ENCODE measurements around the gene MAMSTR. TPM values are rescaled to one million over a fixed set of nuclear protein-coding genes. Genes with fewer than 3 reads are reported as not detected.
"Not testable (repeated sequence)": the region's sequence is repeated elsewhere in the genome, so short reads cannot be mapped to it uniquely, and the experiment has no call there.

MAMSTR gene
- total RNA-seq (10 to 100 TPM in 8 of 9 donors, 1 to 10 TPM in 1; 9.4 to 45.9 (median 23.4) TPM), polyA plus RNA-seq (10 to 100 TPM in 2 of 3 donors, 1 to 10 TPM in 1; 8.9 to 57.9 (median 31.9) TPM)
- long read RNA-seq, donor 1, partial matches to known transcripts, result 12 of 15 reads
- long read RNA-seq, donor 1, other reads (novel, unspliced or antisense), result 0 of 15 reads
- long read RNA-seq, donor 2, partial matches to known transcripts, result 13 of 14 reads
- long read RNA-seq, donor 2, other reads (novel, unspliced or antisense), result 0 of 14 reads
- long read RNA-seq, donor 3, partial matches to known transcripts, result 0 of 3 reads
- long read RNA-seq, donor 3, other reads (novel, unspliced or antisense), result 0 of 3 reads
- long read RNA-seq, donor 4, transcript MAMSTR-201 (10 exons, 1,837 nt), result major isoform, 10 of 21 reads
- long read RNA-seq, donor 4, partial matches to known transcripts, result 5 of 21 reads
- long read RNA-seq, donor 4, other reads (novel, unspliced or antisense), result 6 of 21 reads
- long read RNA-seq, donor 5, transcript MAMSTR-201 (10 exons, 1,837 nt), result major isoform, 18 of 75 reads
- long read RNA-seq, donor 5, partial matches to known transcripts, result 21 of 75 reads
- long read RNA-seq, donor 5, other reads (novel, unspliced or antisense), result 36 of 75 reads
- long read RNA-seq, donor 6, partial matches to known transcripts, result 1 of 16 reads
- long read RNA-seq, donor 6, other reads (novel, unspliced or antisense), result 12 of 16 reads
- long read RNA-seq, donor 7, partial matches to known transcripts, result 0 of 1 reads
- long read RNA-seq, donor 7, other reads (novel, unspliced or antisense), result 0 of 1 reads
- long read RNA-seq, donor 8, partial matches to known transcripts, result 0 of 4 reads
- long read RNA-seq, donor 8, other reads (novel, unspliced or antisense), result 0 of 4 reads
- long read RNA-seq, donor 9, transcript MAMSTR-201 (10 exons, 1,837 nt), result major isoform, 5 of 6 reads
- long read RNA-seq, donor 9, partial matches to known transcripts, result 0 of 6 reads
- long read RNA-seq, donor 9, other reads (novel, unspliced or antisense), result 0 of 6 reads
- long read RNA-seq, donor 10, partial matches to known transcripts, result 0 of 2 reads
- long read RNA-seq, donor 10, other reads (novel, unspliced or antisense), result 0 of 2 reads

- peak; percentile 55 to 78 (median 71) for DNase-seq
- Histone ChIP-seq H3K36me3 (replicated peaks in 1 of 2) (no peaks in the 10 kb centered on the region), H3K4me1 (replicated peaks in 1 of 2) (peaks cover 33 to 53% of the 10 kb centered on the region in 2 donors), H3K27ac (peak within 1 kb of the TSS; percentile 63 to 94 (median 90)), H3K9me3 (replicated peaks in 1 of 3) (no peaks in the 10 kb centered on the region), H3K27me3 (no peaks in the 10 kb centered on the region), H3K4me3 (peak within 1 kb of the TSS in 2 of 4 donors; percentile 37 to 65)
- TF ChIP-seq CTCF (IDR thresholded peaks at IDR 0.05), result no peak
- peak in 1 of 2 donors; percentile 51 for TF ChIP-seq POLR2A (IDR thresholded peaks at IDR 0.05)
- intact Hi-C loops (cut with DNase I), result no loop called here
- WGBS, 4 donors, result 36 to 46% (median 43%) methylated on average over 22 to 33 of the region's 33 CpGs
These were observed at the start of gene MAMSTR for GRCh38 chr19:48719263-48720171. Gene MAMSTR, minus strand, starts transcription at chr19:48719725. Its CDS starts 694 bp downstream, at chr19:48719031.

GRCh38 chr19:48768994-48769713 lies 49.6 kb upstream of the MAMSTR start:
- TF ChIP-seq POLR2A (IDR thresholded peaks at IDR 0.05), result no peak
- TF ChIP-seq CTCF (IDR thresholded peaks at IDR 0.05), result no peak
- 77 to 82% (median 80%) methylated on average over 11 of the region's 11 CpGs for WGBS, 4 donors
- DNase-seq, result no peak
- no peak overlapping the region for H3K4me3 ChIP-seq
- no peaks in the 10 kb centered on the region for H3K27me3 ChIP-seq
- H3K9me3 ChIP-seq (replicated peaks in 1 of 3), result no peaks in the 10 kb centered on the region
- H3K4me1 ChIP-seq (replicated peaks in 1 of 2), result peaks cover 15 to 20% of the 10 kb centered on the region in 2 donors
- H3K36me3 ChIP-seq (replicated peaks in 1 of 2), result no peaks in the 10 kb centered on the region
- H3K27ac ChIP-seq, result no peak overlapping the region
- intact Hi-C loops (cut with DNase I), result no loop called here

- H3K9me3 ChIP-seq (replicated peaks in 1 of 3); DNase-seq; H3K4me3 ChIP-seq; H3K27me3 ChIP-seq; H3K36me3 ChIP-seq (replicated peaks in 1 of 2); intact Hi-C loops (cut with DNase I): not testable (repeated sequence)
- Histone ChIP-seq H3K27ac (peak overlapping the region in 1 of 5 donors; percentile 6), H3K4me1 (replicated peaks in 1 of 2) (peaks cover 14 to 15% of the 10 kb centered on the region in 2 donors)
- 44 to 53% (median 49%) methylated on average over 6 of the region's 6 CpGs for WGBS, 4 donors
These were observed 48.7 kb upstream of the MAMSTR start for GRCh38 chr19:48768171-48768753.

GRCh38 chr19:48765816-48766215 lies 46.3 kb upstream of the MAMSTR start:
- H3K27me3 ChIP-seq; DNase-seq; H3K27ac ChIP-seq; intact Hi-C loops (cut with DNase I); H3K36me3 ChIP-seq (replicated peaks in 1 of 2); H3K4me3 ChIP-seq; H3K9me3 ChIP-seq (replicated peaks in 1 of 3); H3K4me1 ChIP-seq (replicated peaks in 1 of 2): not testable (repeated sequence)
- WGBS, 4 donors, result 37 to 50% (median 41%) methylated on average over 5 of the region's 5 CpGs

Measured in adrenal gland (tissue), 19 donors.